ENCODE results near the gene VPS39.

Gene VPS39

GRCh38 chr15:42163947-42164550, 44.1 kb downstream of the VPS39 start:
- DNase-seq, result peak in 1 of 42 donors; percentile 29
- intact Hi-C loops (cut with DNase I), result no loop called here

GRCh38 chr15:42163291-42163690, 44.8 kb downstream of the VPS39 start:
- intact Hi-C loops (cut with DNase I), result no loop called here
- peak in 5 of 42 donors; percentile 1 to 23 (median 16) for DNase-seq

GRCh38 chr15:42160136-42160535, 48.0 kb downstream of the VPS39 start:
- DNase-seq, result peak in 5 of 42 donors; percentile 7 to 42 (median 16)
- intact Hi-C loops (cut with DNase I), result no loop called here

- DNase-seq, result peak in 6 of 42 donors; percentile 14 to 43 (median 28)
- intact Hi-C loops (cut with DNase I), result no loop called here
Observed at GRCh38 chr15:42159381-42160015, 48.6 kb downstream of the VPS39 start.

GRCh38 chr15:42158941-42159340, 49.2 kb downstream of the VPS39 start:
- intact Hi-C loops (cut with DNase I), result no loop called here
- peak in 5 of 42 donors; percentile 0 to 28 (median 13) for DNase-seq

- peak in 9 of 42 donors; percentile 20 to 59 (median 35) for DNase-seq
- intact Hi-C loops (cut with DNase I), result no loop called here
Observed at GRCh38 chr15:42157981-42158765, 49.9 kb downstream of the VPS39 start.

- DNase-seq, result peak in 6 of 42 donors; percentile 12 to 32 (median 18)
- intact Hi-C loops (cut with DNase I), result no loop called here
Observed at GRCh38 chr15:42157381-42157780, 50.7 kb downstream of the VPS39 start.

GRCh38 chr15:42156243-42156922, 51.7 kb downstream of the VPS39 start, which contains the start of gene PLA2G4F:
Gene PLA2G4F, minus strand, starts transcription at chr15:42156636. Its CDS starts 87 bp downstream, at chr15:42156549.
- intact Hi-C loops (cut with DNase I), result no loop called here

GRCh38 chr15:42155546-42156242, 52.4 kb downstream of the VPS39 start:
- DNase-seq, result peak in 3 of 42 donors; percentile 25 to 37 (median 36)
- intact Hi-C loops (cut with DNase I), result no loop called here

More at GRCh38 chr15:42156243-42156922, 51.7 kb downstream of the VPS39 start, which contains the start of gene PLA2G4F:
- peak in 13 of 42 donors; percentile 20 to 72 (median 46) for DNase-seq

GRCh38 chr15:42154956-42155355, 53.1 kb downstream of the VPS39 start:
- no peak for DNase-seq
- intact Hi-C loops (cut with DNase I), result no loop called here

GRCh38 chr15:42154212-42154941, 53.7 kb downstream of the VPS39 start:
- intact Hi-C loops (cut with DNase I), result no loop called here
- DNase-seq, result peak in 2 of 42 donors; percentile 9 to 25

GRCh38 chr15:42153874-42154211, 54.3 kb downstream of the VPS39 start:
- intact Hi-C loops (cut with DNase I), result no loop called here
- DNase-seq, result peak in 5 of 42 donors; percentile 8 to 34 (median 16)

- peak in 6 of 42 donors; percentile 14 to 34 (median 18) for DNase-seq
- intact Hi-C loops (cut with DNase I), result no loop called here
Observed at GRCh38 chr15:42152921-42153698, 55.0 kb downstream of the VPS39 start.

- intact Hi-C loops (cut with DNase I), result no loop called here
- peak in 17 of 42 donors; percentile 12 to 62 (median 39) for DNase-seq
Observed at GRCh38 chr15:42152196-42152920, 55.7 kb downstream of the VPS39 start.

- peak in 6 of 42 donors; percentile 15 to 35 (median 28) for DNase-seq
- intact Hi-C loops (cut with DNase I), result no loop called here
Observed at GRCh38 chr15:42151736-42152135, 56.4 kb downstream of the VPS39 start.

- intact Hi-C loops (cut with DNase I), result no loop called here
- DNase-seq, result peak in 3 of 42 donors; percentile 13 to 33 (median 28)
Observed at GRCh38 chr15:42151141-42151561, 57.0 kb downstream of the VPS39 start.
